HG02571 (cell line): ENCODE measurements around the gene EML3.
"Not testable (repeated sequence)": the region's sequence is repeated elsewhere in the genome, so short reads cannot be mapped to it uniquely, and the experiment has no call there.

ENCODE experiments used
- ATAC-seq: cut with Tn5 transposase; IDR thresholded peaks from one replicate; pipeline ENCODE4 v1.9.1; 2021; ENCODE audit warnings: mild to moderate bottlenecking, moderate library complexity; ENCODE audit not compliant: unreplicated experiment

The EML3 gene

GRCh38 chr11:62621027-62621566 is 8.5 kb upstream of the EML3 start:
- ATAC-seq: no peak

- ATAC-seq: not testable (repeated sequence)
Measured at GRCh38 chr11:62616957-62617356, 4.4 kb upstream of the EML3 start.

GRCh38 chr11:62615521-62615920 is 2.9 kb upstream of the EML3 start:
- ATAC-seq: no peak

- no peak for ATAC-seq
Measured at GRCh38 chr11:62614275-62614674, 1.7 kb upstream of the EML3 start.

GRCh38 chr11:62613291-62613778 is 760 bp upstream of the EML3 start:
- no peak for ATAC-seq

GRCh38 chr11:62611705-62612365 is 740 bp downstream of the EML3 start:
- ATAC-seq: peak; percentile 10

GRCh38 chr11:62610814-62611704 is 1.5 kb downstream of the EML3 start:
- ATAC-seq: no peak

GRCh38 chr11:62610403-62610802 is 2.2 kb downstream of the EML3 start:
- no peak for ATAC-seq

GRCh38 chr11:62608776-62609175 is 3.8 kb downstream of the EML3 start:
- ATAC-seq: no peak

GRCh38 chr11:62607714-62608113 is 4.9 kb downstream of the EML3 start:
- no peak for ATAC-seq

- no peak for ATAC-seq
Measured at GRCh38 chr11:62605902-62606301, 6.7 kb downstream of the EML3 start.

GRCh38 chr11:62605467-62605866 is 7.1 kb downstream of the EML3 start:
- ATAC-seq: no peak

- no peak for ATAC-seq
Measured at GRCh38 chr11:62604460-62605120, 8.0 kb downstream of the EML3 start.

- no peak for ATAC-seq
Measured at GRCh38 chr11:62603776-62604299, 8.7 kb downstream of the EML3 start.

GRCh38 chr11:62603072-62603408 is 9.5 kb downstream of the EML3 start:
- no peak for ATAC-seq

- ATAC-seq: no peak
Measured at GRCh38 chr11:62602141-62603071, 10.2 kb downstream of the EML3 start.

GRCh38 chr11:62601372-62602140 is 11.0 kb downstream of the EML3 start, which contains the start of gene MTA2:
TSS of gene MTA2 (minus strand) at chr11:62601865. CDS start at chr11:62601450, 415 bp downstream.
- peak; percentile 65 for ATAC-seq

GRCh38 chr11:62601122-62601371 is 11.5 kb downstream of the EML3 start:
- peak; percentile 17 for ATAC-seq

- no peak for ATAC-seq
Measured at GRCh38 chr11:62600367-62601121, 12.0 kb downstream of the EML3 start.
